ENCODE measurements around the gene GAS1. TPM values are rescaled to one million over a fixed set of nuclear protein-coding genes. Genes with fewer than 3 reads are reported as not detected.
A peak's percentile ranks its signal among the peaks of the same experiment; 100 is the strongest.

Gene GAS1
- total RNA-seq, 1 donor from 2014 or later = 0.41 TPM

DNA sequence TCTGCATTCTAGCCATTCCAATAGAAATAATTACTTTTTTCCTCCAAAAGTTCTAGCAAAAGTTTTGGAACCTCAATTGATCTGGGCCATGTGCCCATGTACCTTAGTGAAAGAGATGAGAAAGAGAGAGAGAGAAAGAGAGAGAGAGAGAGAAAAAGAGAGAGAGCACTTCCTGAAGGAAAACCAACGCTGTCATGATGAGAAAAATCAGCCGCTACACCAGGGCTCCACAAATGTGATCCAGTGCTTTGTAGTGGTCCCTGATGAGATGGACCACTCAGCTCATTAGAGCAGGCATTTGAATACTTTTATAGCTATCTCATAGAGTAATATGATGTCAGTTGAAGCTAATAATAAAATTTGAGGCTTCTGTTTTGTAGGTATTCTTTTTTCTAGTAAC lies 7.7 kb upstream of the GAS1 start:
- Mint-ChIP-seq H3K27ac (no peak overlapping the region), H3K36me3 (ENCODE audit: low read depth) (no peaks in the 10 kb centered on the region), H3K4me1 (ENCODE audit: low read depth) (no peaks in the 10 kb centered on the region), H3K27me3 (ENCODE audit: low read depth) (peaks cover 12% of the 10 kb centered on the region), H3K4me3 (ENCODE audit: low read depth) (no peak overlapping the region), H3K9me3 (peaks cover 20% of the 10 kb centered on the region)
- no peak for DNase-seq (ENCODE audit: low spot score)
- intact Hi-C loops (cut with micrococcal nuclease) = no loop called here

- peaks cover 16% of the 10 kb centered on the region for H3K27me3 Mint-ChIP-seq (ENCODE audit: low read depth)
- H3K4me1 Mint-ChIP-seq (ENCODE audit: low read depth) = peaks cover 7% of the 10 kb centered on the region
- H3K36me3 Mint-ChIP-seq (ENCODE audit: low read depth) = no peaks in the 10 kb centered on the region
- H3K9me3 Mint-ChIP-seq = peaks cover 20% of the 10 kb centered on the region
- H3K4me3 Mint-ChIP-seq (ENCODE audit: low read depth) = no peak overlapping the region
- no peak for DNase-seq (ENCODE audit: low spot score)
- intact Hi-C loops (cut with micrococcal nuclease) = no loop called here
- no peak overlapping the region for H3K27ac Mint-ChIP-seq
Observed at GRCh38 chr9:86953181-86953580, 5.9 kb upstream of the GAS1 start.

DNA sequence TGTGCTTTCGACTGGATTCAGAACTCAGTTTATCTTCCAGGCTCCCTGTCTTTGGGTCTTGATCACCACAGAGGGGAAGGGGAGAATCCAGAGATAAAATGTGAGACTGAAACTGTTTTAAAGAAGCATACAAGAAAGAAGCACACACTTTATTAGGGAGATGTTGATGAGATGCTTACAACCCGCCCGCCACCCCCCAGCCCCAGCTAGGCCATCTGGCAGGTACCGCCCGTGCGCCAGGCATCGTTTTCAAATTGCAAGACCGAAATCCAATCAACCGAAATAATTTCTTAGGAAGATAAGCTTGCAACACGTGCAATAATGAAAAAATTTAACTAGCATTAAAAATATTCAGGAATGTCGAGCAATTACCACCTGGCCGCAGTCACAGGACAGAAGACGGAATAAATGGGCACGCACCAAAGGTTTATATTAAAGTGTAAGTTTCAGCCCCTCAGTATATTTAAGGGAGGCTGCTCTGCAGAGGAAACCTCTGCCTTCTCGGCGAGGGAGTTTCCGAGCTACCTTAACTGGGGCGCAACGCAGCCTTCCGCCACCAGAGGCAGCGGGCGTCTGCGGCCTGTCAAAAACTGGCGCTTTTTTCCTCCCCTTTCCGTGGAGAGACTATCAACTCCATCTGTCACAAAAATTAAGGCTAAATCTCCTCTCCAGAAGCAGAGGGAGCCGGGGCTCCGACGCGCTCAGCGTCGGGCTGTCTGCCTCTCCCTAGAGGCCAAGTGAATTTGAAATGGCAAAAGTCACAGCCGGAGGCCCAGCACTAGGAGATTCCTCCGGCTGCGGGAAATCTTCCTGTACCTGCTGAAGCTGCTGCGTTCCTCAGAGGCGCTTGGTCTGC lies 996 bp upstream of the GAS1 start:
- intact Hi-C loops (cut with micrococcal nuclease) = loop anchor here (10.0 kb wide), 1 partner anchor 594 kb away; the partner anchor contains the start of gene TUT7

GRCh38 chr9:86946201-86947145 lies 833 bp downstream of the GAS1 start:
- Mint-ChIP-seq H3K27me3 (ENCODE audit: low read depth) (peaks cover 45% of the 10 kb centered on the region), H3K9me3 (peaks cover 6% of the 10 kb centered on the region), H3K4me3 (ENCODE audit: low read depth) (peak overlapping the region; percentile 64), H3K4me1 (ENCODE audit: low read depth) (peaks cover 10% of the 10 kb centered on the region), H3K36me3 (ENCODE audit: low read depth) (no peaks in the 10 kb centered on the region), H3K27ac (no peak overlapping the region)
- DNase-seq (ENCODE audit: low spot score) = peak; percentile 48
- intact Hi-C loops (cut with micrococcal nuclease) = loop anchor here (10.0 kb wide), 1 partner anchor 592 kb away; the partner anchor contains the start of gene TUT7

More for the DNA sequence above, 996 bp upstream of the GAS1 start:
- H3K36me3 Mint-ChIP-seq (ENCODE audit: low read depth) = no peaks in the 10 kb centered on the region
- H3K27ac Mint-ChIP-seq = no peak overlapping the region
- H3K9me3 Mint-ChIP-seq = peaks cover 20% of the 10 kb centered on the region
- peaks cover 10% of the 10 kb centered on the region for H3K4me1 Mint-ChIP-seq (ENCODE audit: low read depth)
- peaks cover 28% of the 10 kb centered on the region for H3K27me3 Mint-ChIP-seq (ENCODE audit: low read depth)
- peak overlapping the region; percentile 84 for H3K4me3 Mint-ChIP-seq (ENCODE audit: low read depth)
- DNase-seq (ENCODE audit: low spot score) = peak; percentile 61

DNA sequence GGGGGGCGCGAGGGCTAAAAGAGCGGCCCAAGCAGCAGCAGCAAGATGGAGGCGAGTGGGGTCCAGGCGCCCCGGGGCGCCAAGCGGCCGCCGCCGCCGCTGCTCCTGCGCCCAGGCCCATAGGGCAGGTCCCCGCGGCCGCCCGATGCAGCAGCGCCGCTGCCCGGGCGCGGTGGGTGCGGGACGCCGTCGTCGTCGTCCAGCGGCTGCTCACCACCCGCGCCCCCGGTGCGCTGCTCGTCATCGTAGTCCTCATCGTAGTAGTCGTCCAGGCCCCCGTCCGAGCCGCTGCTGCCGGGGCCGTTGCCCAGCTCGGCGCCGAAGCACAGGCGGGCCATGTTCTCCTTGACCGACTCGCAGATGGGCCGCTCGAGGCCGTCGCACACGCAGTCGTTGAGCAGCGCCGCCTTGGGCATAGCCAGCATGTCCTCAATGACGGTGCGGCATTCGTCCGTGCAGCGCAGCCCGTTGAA lies 1.5 kb downstream of the GAS1 start:
- H3K27me3 Mint-ChIP-seq (ENCODE audit: low read depth) = peaks cover 52% of the 10 kb centered on the region
- H3K36me3 Mint-ChIP-seq (ENCODE audit: low read depth) = no peaks in the 10 kb centered on the region
- peak overlapping the region; percentile 42 for H3K4me3 Mint-ChIP-seq (ENCODE audit: low read depth)
- peaks cover 10% of the 10 kb centered on the region for H3K4me1 Mint-ChIP-seq (ENCODE audit: low read depth)
- intact Hi-C loops (cut with micrococcal nuclease) = loop anchor here (10.0 kb wide), 1 partner anchor 591 kb away; the partner anchor contains the start of gene TUT7
- H3K27ac Mint-ChIP-seq = no peak overlapping the region
- no peak for DNase-seq (ENCODE audit: low spot score)
- no peaks in the 10 kb centered on the region for H3K9me3 Mint-ChIP-seq

DNA sequence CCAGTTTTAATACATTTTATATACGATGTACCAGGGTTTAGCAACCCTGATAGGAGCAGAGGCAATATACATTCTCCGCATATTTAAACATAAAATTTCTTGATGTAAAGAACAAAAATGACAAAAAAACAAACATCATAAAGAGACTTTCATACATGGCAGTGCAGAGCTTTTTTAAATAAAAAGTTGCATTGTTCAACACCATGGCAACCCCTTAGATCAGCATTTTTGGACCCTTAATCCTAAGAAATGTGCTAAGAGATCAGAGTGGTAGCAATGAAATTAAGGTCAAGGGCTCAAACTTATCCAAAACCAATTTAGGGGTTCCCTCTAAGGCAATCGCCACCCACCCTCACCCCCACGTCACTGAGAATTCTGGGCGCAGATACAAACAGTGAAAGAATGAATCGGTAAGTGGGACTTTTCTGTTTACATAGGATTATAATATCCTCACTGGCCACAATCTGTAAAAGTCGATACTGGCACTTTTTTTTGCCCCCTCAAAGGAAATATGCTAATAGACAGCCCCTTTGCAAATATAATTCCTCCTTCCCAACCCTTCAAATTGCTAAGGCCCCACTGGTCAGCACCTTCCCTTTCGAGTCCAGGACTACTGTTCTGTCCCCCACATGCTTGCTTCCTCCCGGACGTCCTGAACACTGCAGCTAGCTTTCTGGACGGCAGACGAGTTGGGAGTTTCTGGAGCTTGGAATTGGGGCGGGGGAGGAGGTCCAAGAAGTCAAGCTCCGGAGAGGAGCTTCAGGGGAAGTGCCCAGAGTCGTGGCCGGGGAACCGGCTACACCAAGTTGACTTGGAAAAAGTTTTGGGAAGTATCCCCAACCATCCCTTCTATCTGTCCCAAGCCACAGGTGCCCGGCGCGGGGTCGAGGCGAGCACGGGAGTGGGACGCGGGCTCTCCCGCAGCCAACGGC lies 2.2 kb downstream of the GAS1 start:
- H3K27ac Mint-ChIP-seq = no peak overlapping the region
- H3K4me3 Mint-ChIP-seq (ENCODE audit: low read depth) = peak overlapping the region; percentile 32
- peaks cover 10% of the 10 kb centered on the region for H3K4me1 Mint-ChIP-seq (ENCODE audit: low read depth)
- intact Hi-C loops (cut with micrococcal nuclease) = loop anchor here (10.0 kb wide), 1 partner anchor 590 kb away; the partner anchor contains the start of gene TUT7
- H3K9me3 Mint-ChIP-seq = no peaks in the 10 kb centered on the region
- H3K27me3 Mint-ChIP-seq (ENCODE audit: low read depth) = peaks cover 52% of the 10 kb centered on the region
- DNase-seq (ENCODE audit: low spot score) = no peak
- no peaks in the 10 kb centered on the region for H3K36me3 Mint-ChIP-seq (ENCODE audit: low read depth)

GRCh38 chr9:86943201-86944113 lies 3.8 kb downstream of the GAS1 start:
- Mint-ChIP-seq H3K27ac (no peak overlapping the region), H3K27me3 (ENCODE audit: low read depth) (peaks cover 58% of the 10 kb centered on the region)
- no peak for DNase-seq (ENCODE audit: low spot score)

GRCh38 chr9:86942281-86943200 lies 4.8 kb downstream of the GAS1 start:
- no peaks in the 10 kb centered on the region for H3K4me1 Mint-ChIP-seq (ENCODE audit: low read depth)
- H3K9me3 Mint-ChIP-seq = no peaks in the 10 kb centered on the region
- peaks cover 60% of the 10 kb centered on the region for H3K27me3 Mint-ChIP-seq (ENCODE audit: low read depth)
- H3K4me3 Mint-ChIP-seq (ENCODE audit: low read depth) = no peak overlapping the region
- no peak for DNase-seq (ENCODE audit: low spot score)
- no peaks in the 10 kb centered on the region for H3K36me3 Mint-ChIP-seq (ENCODE audit: low read depth)
- H3K27ac Mint-ChIP-seq = no peak overlapping the region
- intact Hi-C loops (cut with micrococcal nuclease) = loop anchor here (10.0 kb wide), 1 partner anchor 588 kb away; the partner anchor contains the start of gene TUT7

More at GRCh38 chr9:86943201-86944113, 3.8 kb downstream of the GAS1 start:
- Mint-ChIP-seq H3K4me3 (ENCODE audit: low read depth) (no peak overlapping the region), H3K4me1 (ENCODE audit: low read depth) (peaks cover 6% of the 10 kb centered on the region), H3K36me3 (ENCODE audit: low read depth) (no peaks in the 10 kb centered on the region), H3K9me3 (no peaks in the 10 kb centered on the region)
- intact Hi-C loops (cut with micrococcal nuclease) = loop anchor here (10.0 kb wide), 1 partner anchor 589 kb away; the partner anchor contains the start of gene TUT7

DNA sequence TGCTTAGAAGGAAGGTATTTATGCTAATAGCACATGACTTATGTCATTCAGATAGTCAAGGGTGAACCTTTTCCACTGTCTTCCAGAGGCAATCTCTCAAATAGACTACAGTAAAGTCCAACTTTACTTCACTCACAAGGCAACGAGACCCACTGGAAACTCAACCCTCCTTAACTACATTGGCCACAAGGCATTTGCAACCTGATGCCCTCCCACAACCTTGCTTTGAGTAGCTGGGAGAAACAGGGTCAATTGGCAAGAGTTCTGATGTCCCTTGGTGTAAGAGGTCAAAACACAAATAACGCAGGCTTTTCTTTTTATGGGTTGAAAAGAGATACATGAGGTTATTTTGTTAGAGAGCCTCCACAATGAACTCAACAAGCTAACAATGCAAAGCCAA lies 6.1 kb downstream of the GAS1 start:
- Mint-ChIP-seq H3K27ac (no peak overlapping the region), H3K4me3 (ENCODE audit: low read depth) (no peak overlapping the region), H3K36me3 (ENCODE audit: low read depth) (no peaks in the 10 kb centered on the region), H3K27me3 (ENCODE audit: low read depth) (peaks cover 60% of the 10 kb centered on the region), H3K4me1 (ENCODE audit: low read depth) (no peaks in the 10 kb centered on the region), H3K9me3 (no peaks in the 10 kb centered on the region)
- DNase-seq (ENCODE audit: low spot score) = no peak
- intact Hi-C loops (cut with micrococcal nuclease) = loop anchor here (10.0 kb wide), 1 partner anchor 586 kb away; the partner anchor contains the start of gene TUT7

- Mint-ChIP-seq H3K27ac (no peak overlapping the region), H3K4me1 (ENCODE audit: low read depth) (no peaks in the 10 kb centered on the region), H3K9me3 (no peaks in the 10 kb centered on the region), H3K4me3 (ENCODE audit: low read depth) (no peak overlapping the region), H3K27me3 (ENCODE audit: low read depth) (peaks cover 58% of the 10 kb centered on the region), H3K36me3 (ENCODE audit: low read depth) (no peaks in the 10 kb centered on the region)
- no peak for DNase-seq (ENCODE audit: low spot score)
- intact Hi-C loops (cut with micrococcal nuclease) = loop anchor here (10.0 kb wide), 1 partner anchor 586 kb away; the partner anchor contains the start of gene TUT7
Observed at GRCh38 chr9:86940774-86941173, 6.5 kb downstream of the GAS1 start.

Measured in activated T-helper 2 cell treated with anti-CD3 and anti-CD28 coated beads, Interferon-gamma antibody, Interleukin-2, Interleukin-4, amounts not matched to agents 10 μg/mL and 5 μg/mL and 100 μg/mL, durations not matched to agents 14 hours and 24 hours and 36 hours (primary cell).